Endothelial cell of umbilical vein (primary cell): ENCODE data around the gene RAPGEF6. TPM values are rescaled to one million over a fixed set of nuclear protein-coding genes. Genes with fewer than 3 reads are reported as not detected.

ENCODE experiments used
- BruUV-seq: library from RNA; stranded (reverse); fragments of 400-500 nt; replicated peaks from 2 replicates; lab custom pipeline; 2021; lab: Mats Ljungman, UMichigan
- CTCF ChIA-PET: fragments of 300-600, 350-600 bp; sonication (Branson Sonifier 250); formaldehyde crosslinking; loops from one replicate; lab custom pipeline; 2021; ENCODE audit warnings: antibody characterized with exemption, inconsistent platforms; lab: Charles Lee
- POLR2A ChIA-PET: fragments of 300-600, 350-600 bp; sonication (Branson Sonifier 250); formaldehyde crosslinking; loops from one replicate; lab custom pipeline; 2021; ENCODE audit warnings: antibody characterized with exemption, inconsistent platforms; lab: Charles Lee
- DNase-seq: peaks from one replicate; pipeline ENCODE4 v3.0.0-alpha.2; 2011; ENCODE audit warnings: low read depth, low spot score
- FAIRE-seq: peaks from 2 replicates; lab custom pipeline; 2011; peaks lifted over from hg19 to GRCh38; lab: Jason Lieb, UNC
- H2AFZ ChIP-seq: 2 replicates; pipeline ENCODE4 v1.6.0; 2012; ENCODE audit warnings: low read depth, low read length, control low read depth, inconsistent platforms
- H3K27ac ChIP-seq: 2 replicates; pipeline ENCODE4 v1.5.1; 2011; ENCODE audit warnings: low read depth, mild to moderate bottlenecking, control low read depth, low read length, moderate library complexity; ENCODE audit not compliant: insufficient read depth
- H3K27me3 ChIP-seq, 2 experiments: 2 replicates each; pipeline versions ENCODE4 v1.6.0 to v1.6.1; 2011; ENCODE audit warnings: low read length in 2 of 2, mixed read lengths in 1 of 2; ENCODE audit not compliant: control insufficient read depth in 2 of 2, insufficient read depth in 2 of 2
- H3K36me3 ChIP-seq, 2 experiments: 2 replicates in 1 of 2; 3 replicates in 1 of 2; pipeline ENCODE4 v1.5.1; 2011; ENCODE audit warnings: low read length in 2 of 2, mild to moderate bottlenecking in 1 of 2, moderate library complexity in 1 of 2; ENCODE audit not compliant: control insufficient read depth in 2 of 2, insufficient read depth in 2 of 2; ENCODE audit errors: extremely low read depth in 1 of 2
- H3K4me1 ChIP-seq: 3 replicates; pipeline ENCODE4 v1.5.1; 2011; ENCODE audit warnings: mild to moderate bottlenecking, low read length; ENCODE audit not compliant: control insufficient read depth, insufficient read depth; ENCODE audit errors: extremely low read depth
- H3K4me2 ChIP-seq: 2 replicates; pipeline ENCODE4 v1.6.1; 2011; ENCODE audit warnings: low read length, control low read depth, mixed read lengths; ENCODE audit not compliant: insufficient read depth
- H3K4me3 ChIP-seq, 3 experiments: fragments of 200-600 bp in 1 of 3; sonication (generic), shearing (Covaris generic) in 1 of 3; replicated peaks in 1 of 3; 2 replicates each; pipeline ENCODE4 v1.5.1; 2011 to 2016; ENCODE audit warnings: control low read depth in 3 of 3, low read length in 3 of 3, mild to moderate bottlenecking in 2 of 3, inconsistent platforms in 1 of 3, low read depth in 1 of 3, moderate library complexity in 1 of 3; ENCODE audit not compliant: insufficient read depth in 1 of 3
- H3K79me2 ChIP-seq: 2 replicates; pipeline ENCODE4 v1.6.0; 2012; ENCODE audit warnings: low read length, inconsistent platforms; ENCODE audit not compliant: control insufficient read depth, insufficient read depth
- H3K9ac ChIP-seq: replicated peaks from 2 replicates; pipeline ENCODE3; 2011; ENCODE audit warnings: low read length, control low read depth; ENCODE audit not compliant: insufficient read depth; ENCODE audit errors: extremely low read depth
- H3K9me1 ChIP-seq: replicated peaks from 3 replicates; pipeline ENCODE4 v1.6.0; 2011; ENCODE audit warnings: mild to moderate bottlenecking, low read length; ENCODE audit not compliant: control insufficient read depth, insufficient read depth; ENCODE audit errors: extremely low read depth
- H3K9me3 ChIP-seq: replicated peaks from 2 replicates; pipeline ENCODE4 v1.5.1; 2012; ENCODE audit warnings: low read length, inconsistent platforms; ENCODE audit not compliant: control insufficient read depth, insufficient read depth
- H4K20me1 ChIP-seq: replicated peaks from 2 replicates; pipeline ENCODE3; 2011; ENCODE audit warnings: mild to moderate bottlenecking, low read length; ENCODE audit not compliant: control insufficient read depth, insufficient read depth; ENCODE audit errors: extremely low read depth
- GATA2 ChIP-seq: IDR thresholded peaks from 2 replicates; pipeline ENCODE4 v1.7.0; 2011; ENCODE audit warnings: low read depth, mild to moderate bottlenecking, moderate library complexity, mixed read lengths, low read length; ENCODE audit not compliant: insufficient read length, insufficient read depth
- JUN ChIP-seq: IDR thresholded peaks from 2 replicates; pipeline ENCODE4 v1.6.1; 2011; ENCODE audit warnings: borderline replicate concordance, low read depth; ENCODE audit not compliant: insufficient read length, insufficient read depth
- MYC ChIP-seq: IDR thresholded peaks from one replicate; pipeline ENCODE4 v1.6.1; 2011; ENCODE audit warnings: mild to moderate bottlenecking, low read depth, low read length
- POLR2A ChIP-seq: IDR thresholded peaks from 2 replicates; pipeline ENCODE4 v1.6.1; 2012; ENCODE audit warnings: low read depth, mild to moderate bottlenecking, control low read depth, low read length
- POLR2AphosphoS5 ChIP-seq: IDR thresholded peaks from 2 replicates; pipeline ENCODE4 v1.6.1; 2012; ENCODE audit warnings: low read depth, mild to moderate bottlenecking, control low read depth, low read length, moderate library complexity; ENCODE audit not compliant: insufficient read depth
- dilution Hi-C: fragments of 300-500 bp; cut with MboI; formaldehyde crosslinking; loops from one replicate; pipeline ENCODE4 v1.15.0; 2019; ENCODE audit warnings: low sequenced_read_pairs; ENCODE audit not compliant: extremely low pct_ligation_motif_present
- intact Hi-C: fragments of 100-400 bp; cut with micrococcal nuclease; formaldehyde crosslinking; loops from one replicate; pipeline ENCODE4 v1.10.0; 2022
- polyA plus RNA-seq, 4 experiments: library from polyadenylated mRNA; depleted of rRNA in 3 of 4; stranded (reverse) in 3 of 4; unstranded in 1 of 4; fragments of >200 nt; gene quantifications; 2 replicates each; pipeline versions ENCODE4 v1.2.1 to v1.2.3, GENCODE V29; 2011 to 2012; ENCODE audit warnings: missing spikeins in 1 of 4
- total RNA-seq: library from RNA; stranded (reverse); gene quantifications from 2 replicates; pipeline ENCODE4 v1.2.3, GENCODE V29; 2021
- TF ChIP-seq, protein P1 (sequence below), 2 donors: IDR thresholded peaks; 1 replicate in 1 of 2; 2 replicates in 1 of 2; pipeline ENCODE4 v1.5.1; 2011; ENCODE audit warnings: low read length in 2 of 2, mild to moderate bottlenecking in 2 of 2, moderate library complexity in 2 of 2, control low read depth in 1 of 2, inconsistent platforms in 1 of 2, low read depth in 1 of 2; ENCODE audit not compliant: insufficient read depth in 1 of 2; ENCODE audit errors: extremely low read depth in 1 of 2
- TF ChIP-seq, protein P2 (sequence below): IDR thresholded peaks from 2 replicates; pipeline ENCODE4 v1.6.1; 2011; ENCODE audit not compliant: insufficient read depth, insufficient read length

RAPGEF6 gene
- total and polyA plus RNA-seq, 2 donors (not counting 3 experiments of a cell fraction or from before 2014, with no cell fraction given): 3.5 to 17.5 TPM

DNA sequence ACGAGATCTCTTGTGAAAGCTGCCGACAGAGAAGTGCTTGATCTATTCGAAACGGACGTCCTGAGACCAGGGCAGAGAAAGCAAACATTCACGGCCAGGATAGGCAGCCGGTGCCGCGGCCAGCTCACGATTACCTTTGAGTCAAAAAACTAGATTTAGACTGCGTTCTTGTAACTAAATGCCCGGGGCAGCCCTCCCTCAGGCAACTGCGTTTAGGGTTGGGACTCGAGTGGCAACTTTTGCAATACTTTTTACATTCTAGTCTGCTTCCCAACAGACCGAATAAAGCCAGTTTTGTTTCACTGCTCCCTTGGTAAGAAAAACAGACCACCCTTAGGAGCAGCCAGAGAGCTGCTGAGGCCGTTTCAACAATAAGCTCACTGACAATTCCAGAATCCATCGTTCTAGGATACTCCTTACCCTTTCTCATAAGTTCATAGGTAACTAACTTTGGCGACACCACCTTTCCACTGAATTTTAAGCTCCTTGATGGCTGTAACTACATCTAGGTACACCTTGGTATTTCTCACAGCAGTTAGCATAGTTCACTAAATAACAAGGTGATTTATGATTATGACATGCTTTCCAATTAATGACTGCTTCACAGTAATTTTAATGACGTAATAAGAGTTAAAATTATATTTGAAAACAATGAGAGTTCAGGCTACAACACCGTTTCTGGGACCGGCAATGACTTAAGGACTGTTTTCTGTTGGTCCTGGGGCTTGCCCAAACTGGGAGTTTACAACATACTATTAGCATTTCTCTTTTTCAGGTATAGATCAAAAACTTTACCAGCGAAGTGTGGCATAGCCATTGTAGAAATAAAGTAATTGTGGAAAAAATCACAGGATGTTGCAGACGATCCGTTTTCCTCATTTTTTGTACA is 899 bp upstream of the RAPGEF6 start:
- BruUV-seq: TSS peak; percentile 95
- peak overlapping the region; percentile 31 for H2AFZ ChIP-seq
- H3K4me2 ChIP-seq: peak overlapping the region; percentile 94
- no peaks in the 10 kb centered on the region for H4K20me1 ChIP-seq
- dilution Hi-C loops (no loop called here), intact Hi-C loops (loop anchor here (1.0 to 5.0 kb wide), 5 partner anchors 26 to 464 kb away; partner anchors contain the start of genes FNIP1 and LYRM7)
- H3K9me1 ChIP-seq: no peaks in the 10 kb centered on the region
- H3K27ac ChIP-seq: peak overlapping the region; percentile 95
- TF ChIP-seq, protein P1, sequence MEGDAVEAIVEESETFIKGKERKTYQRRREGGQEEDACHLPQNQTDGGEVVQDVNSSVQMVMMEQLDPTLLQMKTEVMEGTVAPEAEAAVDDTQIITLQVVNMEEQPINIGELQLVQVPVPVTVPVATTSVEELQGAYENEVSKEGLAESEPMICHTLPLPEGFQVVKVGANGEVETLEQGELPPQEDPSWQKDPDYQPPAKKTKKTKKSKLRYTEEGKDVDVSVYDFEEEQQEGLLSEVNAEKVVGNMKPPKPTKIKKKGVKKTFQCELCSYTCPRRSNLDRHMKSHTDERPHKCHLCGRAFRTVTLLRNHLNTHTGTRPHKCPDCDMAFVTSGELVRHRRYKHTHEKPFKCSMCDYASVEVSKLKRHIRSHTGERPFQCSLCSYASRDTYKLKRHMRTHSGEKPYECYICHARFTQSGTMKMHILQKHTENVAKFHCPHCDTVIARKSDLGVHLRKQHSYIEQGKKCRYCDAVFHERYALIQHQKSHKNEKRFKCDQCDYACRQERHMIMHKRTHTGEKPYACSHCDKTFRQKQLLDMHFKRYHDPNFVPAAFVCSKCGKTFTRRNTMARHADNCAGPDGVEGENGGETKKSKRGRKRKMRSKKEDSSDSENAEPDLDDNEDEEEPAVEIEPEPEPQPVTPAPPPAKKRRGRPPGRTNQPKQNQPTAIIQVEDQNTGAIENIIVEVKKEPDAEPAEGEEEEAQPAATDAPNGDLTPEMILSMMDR (IDR thresholded peaks at IDR 0.05; ENCODE audit: extremely low read depth in 1 of 2, insufficient read depth in 1 of 2, low read depth in 1 of 2, low read length in 2 of 2): no peak
- TF ChIP-seq GATA2 (no peak), POLR2A (peak; percentile 46), POLR2AphosphoS5 (no peak), JUN (no peak), MYC (no peak)
- TF ChIP-seq, protein P2, sequence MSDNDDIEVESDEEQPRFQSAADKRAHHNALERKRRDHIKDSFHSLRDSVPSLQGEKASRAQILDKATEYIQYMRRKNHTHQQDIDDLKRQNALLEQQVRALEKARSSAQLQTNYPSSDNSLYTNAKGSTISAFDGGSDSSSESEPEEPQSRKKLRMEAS: no peak
- peak; percentile 77 for DNase-seq
- H3K9ac ChIP-seq: peak overlapping the region; percentile 98
- H3K36me3 ChIP-seq: no peaks in the 10 kb centered on the region
- peaks cover 16% of the 10 kb centered on the region for H3K4me1 ChIP-seq
- FAIRE-seq: no peak
- ChIA-PET POLR2A (no interaction called here), CTCF (interaction anchor here (0.6 to 1.2 kb wide), 6 partner anchors 24 to 372 kb away, joined by 3 to 7 read pairs (median 3); no protein-coding TSS in a partner anchor)
- no peaks in the 10 kb centered on the region for H3K27me3 ChIP-seq
- H3K4me3 ChIP-seq: peak overlapping the region; percentile 52 to 82 (median 56)
- no peaks in the 10 kb centered on the region for H3K9me3 ChIP-seq
- peaks cover 36% of the 10 kb centered on the region for H3K79me2 ChIP-seq
